ENCODE data around the gene TBX4.

GRCh38 chr17:61464130-61464842 lies 12.1 kb downstream of the TBX4 start:
- TF ChIP-seq CTCF (IDR thresholded peaks at IDR 0.05) (no peak), EP300 (IDR thresholded peaks at IDR 0.05) (no peak)
